IMR-90 (cell line): ENCODE data around the gene GADD45GIP1. TPM values are rescaled to one million over a fixed set of nuclear protein-coding genes. Genes with fewer than 3 reads are reported as not detected.

Source experiments
- ATAC-seq: fragments of 200-7000 bp; cut with Tn5 transposase; 2 replicates; pipeline ENCODE4 v1.9.1; 2020; ENCODE audit warnings: low read depth, mild to moderate bottlenecking, moderate library complexity
- BruUV-seq: library from RNA; stranded (reverse); fragments of 400-500 nt; replicated peaks from 2 replicates; lab custom pipeline; 2021; lab: Mats Ljungman, UMichigan
- CTCF ChIA-PET: fragments of 300-600 bp; formaldehyde crosslinking; extraction: SDS; loops from one replicate; lab custom pipeline; 2021; ENCODE audit warnings: antibody characterized with exemption; lab: Yijun Ruan, JAX
- POLR2A ChIA-PET: fragments of 300-600 bp; sonication (Branson Sonifier 250); formaldehyde crosslinking; loops from one replicate; lab custom pipeline; 2022; ENCODE audit warnings: antibody characterized with exemption; ENCODE audit not compliant: unreplicated experiment; lab: Charles Lee
- DNase-seq: peaks from one replicate; pipeline ENCODE4 v3.0.0; 2013
- H2AFZ ChIP-seq: replicated peaks from 2 replicates; pipeline ENCODE3; 2013; ENCODE audit warnings: low read length, mild to moderate bottlenecking; ENCODE audit not compliant: poor library complexity
- H2AK5ac ChIP-seq: 2 replicates; pipeline ENCODE4 v1.6.1; 2013; ENCODE audit warnings: low read depth, low read length, inconsistent platforms
- H2AK9ac ChIP-seq: replicated peaks from 2 replicates; pipeline ENCODE3; 2013; ENCODE audit warnings: mild to moderate bottlenecking, low read depth, low read length, moderate library complexity; ENCODE audit not compliant: poor library complexity
- H2BK120ac ChIP-seq: 2 replicates; pipeline ENCODE4 v1.6.1; 2013; ENCODE audit warnings: low read depth, low read length, inconsistent platforms
- H2BK15ac ChIP-seq: 3 replicates; pipeline ENCODE4 v1.6.1; 2013; ENCODE audit warnings: low read depth, low read length, inconsistent platforms
- H2BK20ac ChIP-seq: 2 replicates; pipeline ENCODE4 v1.6.1; 2013; ENCODE audit warnings: low read depth, mild to moderate bottlenecking, inconsistent platforms, low read length, moderate library complexity
- H2BK5ac ChIP-seq: 2 replicates; pipeline ENCODE4 v1.6.1; 2013; ENCODE audit warnings: mild to moderate bottlenecking, low read depth, low read length, inconsistent platforms; ENCODE audit not compliant: poor library complexity, severe bottlenecking
- H3K14ac ChIP-seq: replicated peaks from 2 replicates; pipeline ENCODE4 v1.6.1; 2013; ENCODE audit warnings: low read depth, low read length, inconsistent platforms
- H3K18ac ChIP-seq: 2 replicates; pipeline ENCODE4 v1.6.1; 2013; ENCODE audit warnings: low read depth, low read length, control low read depth
- H3K23ac ChIP-seq: 2 replicates; pipeline ENCODE4 v1.6.1; 2013; ENCODE audit warnings: low read depth, low read length, inconsistent platforms
- H3K27ac ChIP-seq: 2 replicates; pipeline ENCODE4 v1.5.1; 2013; ENCODE audit warnings: mild to moderate bottlenecking, control low read depth, low read length; ENCODE audit not compliant: insufficient read depth
- H3K27me3 ChIP-seq: 2 replicates; pipeline ENCODE4 v1.6.1; 2013; ENCODE audit warnings: low read length; ENCODE audit not compliant: control insufficient read depth, insufficient read depth
- H3K36me3 ChIP-seq: 2 replicates; pipeline ENCODE4 v1.6.1; 2013; ENCODE audit warnings: low read length, mixed read lengths; ENCODE audit not compliant: control insufficient read depth, insufficient read depth
- H3K4ac ChIP-seq: 2 replicates; pipeline ENCODE4 v1.6.1; 2013; ENCODE audit warnings: low read depth, low read length, inconsistent platforms
- H3K4me1 ChIP-seq: 2 replicates; pipeline ENCODE4 v1.6.1; 2013; ENCODE audit warnings: low read length, mixed read lengths; ENCODE audit not compliant: control insufficient read depth, insufficient read depth
- H3K4me2 ChIP-seq: 2 replicates; pipeline ENCODE4 v1.6.1; 2013; ENCODE audit warnings: low read depth, mild to moderate bottlenecking, control low read depth, low read length, moderate library complexity
- H3K4me3 ChIP-seq: 2 replicates; pipeline ENCODE4 v1.5.1; 2013; ENCODE audit warnings: low read depth, mild to moderate bottlenecking, control low read depth, low read length, moderate library complexity; ENCODE audit not compliant: insufficient read depth
- H3K56ac ChIP-seq: 2 replicates; pipeline ENCODE4 v1.6.1; 2013; ENCODE audit warnings: low read length, inconsistent platforms; ENCODE audit not compliant: insufficient read depth; ENCODE audit errors: extremely low read depth
- H3K79me1 ChIP-seq, 2 experiments: 2 replicates each; pipeline ENCODE4 v1.6.1; 2013; ENCODE audit warnings: low read length in 2 of 2, inconsistent platforms in 1 of 2, low read depth in 1 of 2
- H3K9ac ChIP-seq: 2 replicates; pipeline ENCODE4 v1.6.1; 2013; ENCODE audit warnings: low read depth, low read length, control low read depth
- H3K9me1 ChIP-seq: 2 replicates; pipeline ENCODE4 v1.6.1; 2013; ENCODE audit warnings: low read length, inconsistent platforms; ENCODE audit not compliant: insufficient read depth
- H3K9me3 ChIP-seq: 2 replicates; pipeline ENCODE4 v1.6.1; 2013; ENCODE audit warnings: low read length; ENCODE audit not compliant: control insufficient read depth, insufficient read depth
- H4K20me1 ChIP-seq: 2 replicates; pipeline ENCODE4 v1.6.1; 2013; ENCODE audit warnings: low read length, inconsistent platforms; ENCODE audit not compliant: insufficient read depth
- H4K5ac ChIP-seq: 2 replicates; pipeline ENCODE4 v1.6.1; 2013; ENCODE audit warnings: mild to moderate bottlenecking, low read depth, low read length, control low read depth
- H4K8ac ChIP-seq, 2 experiments: 2 replicates each; pipeline ENCODE4 v1.6.1; 2013; ENCODE audit warnings: low read depth in 2 of 2, low read length in 2 of 2, control low read depth in 1 of 2, inconsistent platforms in 1 of 2
- H4K91ac ChIP-seq: 2 replicates; pipeline ENCODE4 v1.6.1; 2013; ENCODE audit warnings: low read depth, low read length, inconsistent platforms; ENCODE audit not compliant: insufficient read depth
- CEBPB ChIP-seq: IDR thresholded peaks from 2 replicates; pipeline ENCODE4 v1.6.1; 2012; ENCODE audit warnings: low read depth, low read length, improper control_type of control experiment
- CHD1 ChIP-seq: IDR thresholded peaks from 2 replicates; pipeline ENCODE4 v1.6.1; 2012; ENCODE audit warnings: low read depth, low read length, improper control_type of control experiment
- CTCF ChIP-seq: conservative IDR thresholded peaks from 2 replicates; pipeline ENCODE4 v1.5.1; 2012; ENCODE audit warnings: mild to moderate bottlenecking, low read depth, low read length, improper control_type of control experiment
- FOS ChIP-seq: fragments of 150-350 bp; IDR thresholded peaks from 2 replicates; pipeline ENCODE4 v1.6.1; 2016; ENCODE audit warnings: low read depth, low read length
- MAFK ChIP-seq: IDR thresholded peaks from 2 replicates; pipeline ENCODE4 v1.6.1; 2012; ENCODE audit warnings: low read depth, low read length, improper control_type of control experiment
- MAZ ChIP-seq: IDR thresholded peaks from 2 replicates; pipeline ENCODE4 v1.6.1; 2012; ENCODE audit warnings: low read depth, mild to moderate bottlenecking, low read length, improper control_type of control experiment, moderate library complexity, borderline replicate concordance
- MXI1 ChIP-seq: IDR thresholded peaks from 2 replicates; pipeline ENCODE4 v1.6.1; 2012; ENCODE audit warnings: low read depth, mild to moderate bottlenecking, low read length, moderate library complexity, borderline replicate concordance
- NFE2L2 ChIP-seq: fragments of 150-350 bp; IDR thresholded peaks from 2 replicates; pipeline ENCODE4 v1.6.1; 2016; ENCODE audit warnings: low read depth, mild to moderate bottlenecking, low read length
- RAD21 ChIP-seq: IDR thresholded peaks from 2 replicates; pipeline ENCODE4 v1.6.1; 2012; ENCODE audit warnings: low read length, improper control_type of control experiment
- RCOR1 ChIP-seq: IDR thresholded peaks from 2 replicates; pipeline ENCODE4 v1.6.1; 2012; ENCODE audit warnings: mild to moderate bottlenecking, low read length, improper control_type of control experiment; ENCODE audit not compliant: insufficient replicate concordance
- RFX5 ChIP-seq: IDR thresholded peaks from 2 replicates; pipeline ENCODE4 v1.8.0; 2012; ENCODE audit warnings: low read depth, mild to moderate bottlenecking, low read length, moderate library complexity
- SMC3 ChIP-seq: fragments of 150-350 bp; IDR thresholded peaks from 2 replicates; pipeline ENCODE4 v1.6.1; 2016; ENCODE audit warnings: low read depth, mild to moderate bottlenecking, antibody characterized with exemption, low read length, moderate library complexity
- WGBS, 2 experiments: methylation state at CpG; one replicate each; pipeline versions ENCODE4 v1.1.5 to v1.1.7; 2013; ENCODE audit warnings: missing lambda C conversion rate in 2 of 2; ENCODE audit not compliant: insufficient read length in 1 of 2; ENCODE audit errors: extremely low coverage in 2 of 2; 5-methylcytosine and 5-hydroxymethylcytosine counted together
- dilution Hi-C: fragments of 300-500 bp; cut with HindIII; formaldehyde crosslinking; loops from one replicate; pipeline ENCODE4 v1.14.3; 2018; ENCODE audit warnings: low sequenced_read_pairs; ENCODE audit not compliant: unreplicated experiment
- in situ Hi-C: fragments of 300-500 bp; cut with MboI; formaldehyde crosslinking; loops from 3 replicates; pipeline ENCODE4 v1.14.3; 2019; ENCODE audit warnings: low sequenced_read_pairs, inconsistent platforms, mixed read lengths
- intact Hi-C: fragments of 100-400 bp; cut with micrococcal nuclease; formaldehyde crosslinking; loops from 2 replicates; pipeline ENCODE4 v1.10.0; 2022
- polyA plus RNA-seq, 3 experiments: library from polyadenylated mRNA; depleted of rRNA; stranded (reverse); fragments of >200 nt; gene quantifications; 2 replicates each; pipeline ENCODE4 v1.2.3, GENCODE V29; 2012; ENCODE audit warnings: low replicate concordance in 1 of 3
- total RNA-seq: library from RNA; depleted of rRNA; stranded (reverse); fragments of >200 nt; gene quantifications from 2 replicates; pipeline ENCODE4 v1.2.3, GENCODE V29; 2012
- TF ChIP-seq, protein P1 (sequence below): fragments of 150-350 bp; IDR thresholded peaks from 2 replicates; pipeline ENCODE4 v1.6.1; 2016; ENCODE audit warnings: low read depth, mild to moderate bottlenecking, low read length, moderate library complexity, borderline replicate concordance
- TF ChIP-seq, protein P2 (sequence below): fragments of 150-350 bp; IDR thresholded peaks from 2 replicates; pipeline ENCODE4 v1.6.1; 2017; ENCODE audit warnings: mild to moderate bottlenecking, antibody characterized with exemption, low read length, low read depth

GADD45GIP1 gene
- total and polyA plus RNA-seq, 2 of the 4 experiments (the other 2 are of a cell fraction) = 13.3 to 42.4 TPM

- ChIA-PET CTCF (no interaction called here), POLR2A (no interaction called here)
- Histone ChIP-seq H3K9ac (no peak overlapping the region), H4K91ac (no peak overlapping the region), H3K4me3 (no peak overlapping the region), H3K4me2 (no peak overlapping the region), H3K14ac (no peak overlapping the region; the same call in 1 of the 2 replicates), H2BK20ac (no peak overlapping the region), H2AK5ac (peak overlapping the region; percentile 92; the same call in 1 of the 2 replicates), H3K56ac (no peak overlapping the region), H2AK9ac (peak overlapping the region; percentile 31), H3K27me3 (no peaks in the 10 kb centered on the region), H3K4me1 (peaks cover 18% of the 10 kb centered on the region), H4K5ac (no peak overlapping the region), H3K79me1 (peaks cover 27 to 86% of the 10 kb centered on the region in 2 experiments), H3K23ac (peak overlapping the region; percentile 86), H2AFZ (peak overlapping the region; percentile 47), H4K8ac (no peak overlapping the region; a peak in 1 of 4 replicates), H2BK5ac (no peak overlapping the region), H3K27ac (no peak overlapping the region), H3K4ac (no peak overlapping the region; the same call in 1 of the 2 replicates), H2BK120ac (no peak overlapping the region), H3K9me3 (no peaks in the 10 kb centered on the region), H2BK15ac (0 out of 3 replicates have a peak overlapping the region, but pooled peaks have one; percentile 27), H3K18ac (no peak overlapping the region), H4K20me1 (peaks cover 64% of the 10 kb centered on the region), H3K9me1 (peaks cover 16% of the 10 kb centered on the region), H3K36me3 (peaks cover 18% of the 10 kb centered on the region)
- in situ Hi-C loops = no loop called here
- no TSS peak for BruUV-seq
- WGBS, 2 experiments = 90% methylated on average over 5 of the region's 19 CpGs; no CpG with 5 or more reads in 1 of the 2 experiments
- ATAC-seq = no peak
- intact Hi-C loops = no loop called here
- TF ChIP-seq CHD1 = no peak
- TF ChIP-seq, protein P1, sequence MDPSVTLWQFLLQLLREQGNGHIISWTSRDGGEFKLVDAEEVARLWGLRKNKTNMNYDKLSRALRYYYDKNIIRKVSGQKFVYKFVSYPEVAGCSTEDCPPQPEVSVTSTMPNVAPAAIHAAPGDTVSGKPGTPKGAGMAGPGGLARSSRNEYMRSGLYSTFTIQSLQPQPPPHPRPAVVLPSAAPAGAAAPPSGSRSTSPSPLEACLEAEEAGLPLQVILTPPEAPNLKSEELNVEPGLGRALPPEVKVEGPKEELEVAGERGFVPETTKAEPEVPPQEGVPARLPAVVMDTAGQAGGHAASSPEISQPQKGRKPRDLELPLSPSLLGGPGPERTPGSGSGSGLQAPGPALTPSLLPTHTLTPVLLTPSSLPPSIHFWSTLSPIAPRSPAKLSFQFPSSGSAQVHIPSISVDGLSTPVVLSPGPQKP = no peak
- TF ChIP-seq, protein P2, sequence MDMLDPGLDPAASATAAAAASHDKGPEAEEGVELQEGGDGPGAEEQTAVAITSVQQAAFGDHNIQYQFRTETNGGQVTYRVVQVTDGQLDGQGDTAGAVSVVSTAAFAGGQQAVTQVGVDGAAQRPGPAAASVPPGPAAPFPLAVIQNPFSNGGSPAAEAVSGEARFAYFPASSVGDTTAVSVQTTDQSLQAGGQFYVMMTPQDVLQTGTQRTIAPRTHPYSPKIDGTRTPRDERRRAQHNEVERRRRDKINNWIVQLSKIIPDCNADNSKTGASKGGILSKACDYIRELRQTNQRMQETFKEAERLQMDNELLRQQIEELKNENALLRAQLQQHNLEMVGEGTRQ = no peak
- no peak for TF ChIP-seq RCOR1
- no peak for TF ChIP-seq MXI1
- no peak for TF ChIP-seq MAFK
- TF ChIP-seq FOS = no peak
- no peak for TF ChIP-seq RFX5
- no peak for TF ChIP-seq MAZ
- TF ChIP-seq RAD21 = no peak
- TF ChIP-seq CEBPB = no peak
- no peak for TF ChIP-seq CTCF
- TF ChIP-seq NFE2L2 = no peak
- TF ChIP-seq SMC3 = no peak
- DNase-seq = no peak
- dilution Hi-C loops = no loop called here
Measured at GRCh38 chr19:13001166-13001501, 44.1 kb upstream of the GADD45GIP1 start.
